22Rv1 (cell line): Measurements from ENCODE around the gene BDH1.

Experiments used
- H3K27ac ChIP-seq: fragments of 450-650 bp; 2 replicates; pipeline ENCODE4 v1.5.1; 2017
- CTCF ChIP-seq: fragments of 450-650 bp; IDR thresholded peaks from 2 replicates; pipeline ENCODE4 v1.5.1; 2017; ENCODE audit warnings: mild to moderate bottlenecking
- ZFX ChIP-seq: fragments of 450-650 bp; IDR thresholded peaks from 2 replicates; pipeline ENCODE4 v1.6.1; 2017; ENCODE audit warnings: antibody characterized with exemption, borderline replicate concordance

Gene BDH1

GRCh38 chr3:197527569-197527968 is 28.2 kb downstream of the BDH1 start:
- H3K27ac ChIP-seq = no peak overlapping the region
- TF ChIP-seq CTCF = no peak
- no peak for TF ChIP-seq ZFX

GRCh38 chr3:197525706-197526105 is 30.1 kb downstream of the BDH1 start:
- H3K27ac ChIP-seq = no peak overlapping the region
- no peak for TF ChIP-seq ZFX
- TF ChIP-seq CTCF = peak; percentile 28

GRCh38 chr3:197524128-197524527 is 31.6 kb downstream of the BDH1 start:
- TF ChIP-seq CTCF (no peak), ZFX (no peak)
- no peak overlapping the region for H3K27ac ChIP-seq

- H3K27ac ChIP-seq = no peak overlapping the region
- TF ChIP-seq CTCF (no peak), ZFX (no peak)
Observed at GRCh38 chr3:197523526-197523925, 32.2 kb downstream of the BDH1 start.

GRCh38 chr3:197522881-197523441 is 32.8 kb downstream of the BDH1 start:
- TF ChIP-seq CTCF (no peak), ZFX (no peak)
- no peak overlapping the region for H3K27ac ChIP-seq

GRCh38 chr3:197522183-197522715 is 33.5 kb downstream of the BDH1 start:
- peak overlapping the region; percentile 82 for H3K27ac ChIP-seq
- TF ChIP-seq CTCF = no peak
- no peak for TF ChIP-seq ZFX

GRCh38 chr3:197521277-197522182 is 34.2 kb downstream of the BDH1 start:
- TF ChIP-seq CTCF (no peak), ZFX (no peak)
- H3K27ac ChIP-seq = peak overlapping the region; percentile 82
